ENCODE data around the gene MACROD2.

GRCh38 chr20:15889514-15890256, 1894.4 kb downstream of the MACROD2 start:
- TF ChIP-seq EZH2 (IDR thresholded peaks at IDR 0.05; ENCODE audit: borderline replicate concordance, low read depth, low read length, poor library complexity, severe bottlenecking) = no peak
- TF ChIP-seq, protein P1, sequence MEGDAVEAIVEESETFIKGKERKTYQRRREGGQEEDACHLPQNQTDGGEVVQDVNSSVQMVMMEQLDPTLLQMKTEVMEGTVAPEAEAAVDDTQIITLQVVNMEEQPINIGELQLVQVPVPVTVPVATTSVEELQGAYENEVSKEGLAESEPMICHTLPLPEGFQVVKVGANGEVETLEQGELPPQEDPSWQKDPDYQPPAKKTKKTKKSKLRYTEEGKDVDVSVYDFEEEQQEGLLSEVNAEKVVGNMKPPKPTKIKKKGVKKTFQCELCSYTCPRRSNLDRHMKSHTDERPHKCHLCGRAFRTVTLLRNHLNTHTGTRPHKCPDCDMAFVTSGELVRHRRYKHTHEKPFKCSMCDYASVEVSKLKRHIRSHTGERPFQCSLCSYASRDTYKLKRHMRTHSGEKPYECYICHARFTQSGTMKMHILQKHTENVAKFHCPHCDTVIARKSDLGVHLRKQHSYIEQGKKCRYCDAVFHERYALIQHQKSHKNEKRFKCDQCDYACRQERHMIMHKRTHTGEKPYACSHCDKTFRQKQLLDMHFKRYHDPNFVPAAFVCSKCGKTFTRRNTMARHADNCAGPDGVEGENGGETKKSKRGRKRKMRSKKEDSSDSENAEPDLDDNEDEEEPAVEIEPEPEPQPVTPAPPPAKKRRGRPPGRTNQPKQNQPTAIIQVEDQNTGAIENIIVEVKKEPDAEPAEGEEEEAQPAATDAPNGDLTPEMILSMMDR (conservative IDR thresholded peaks at IDR 0.05; ENCODE audit: low read depth, low read length) = no peak
